Liver (tissue), 9 donors: Measurements from ENCODE around the gene CFAP251. TPM values are rescaled to one million over a fixed set of nuclear protein-coding genes. Genes with fewer than 3 reads are reported as not detected.

ENCODE experiments used
- DNase-seq: peaks from one replicate; pipeline ENCODE4 v3.0.0-alpha.2; 2017; ENCODE audit warnings: low spot score
- H3K27ac ChIP-seq, 2 donors: one replicate each; pipeline ENCODE4 v1.7.0; 2013; ENCODE audit warnings: inconsistent platforms in 2 of 2, low read length in 2 of 2, control low read depth in 1 of 2, low read depth in 1 of 2, mild to moderate bottlenecking in 1 of 2
- H3K27me3 ChIP-seq, 4 donors: one replicate each; pipeline versions ENCODE4 v1.6.1 to v1.7.0; 2013; ENCODE audit warnings: low read length in 3 of 4, inconsistent platforms in 1 of 4, mild to moderate bottlenecking in 1 of 4, moderate library complexity in 1 of 4; ENCODE audit not compliant: control insufficient read depth in 4 of 4, insufficient read depth in 4 of 4
- H3K36me3 ChIP-seq, 4 donors: one replicate each; pipeline versions ENCODE4 v1.6.1 to v1.7.0; 2013; ENCODE audit warnings: low read length in 3 of 4, mild to moderate bottlenecking in 3 of 4, low read depth in 1 of 4, moderate library complexity in 1 of 4; ENCODE audit not compliant: control insufficient read depth in 4 of 4, insufficient read depth in 3 of 4
- H3K4me1 ChIP-seq, 4 donors: one replicate each; pipeline versions ENCODE4 v1.6.1 to v1.7.0; 2013; ENCODE audit warnings: low read length in 3 of 4, mild to moderate bottlenecking in 3 of 4, moderate library complexity in 1 of 4; ENCODE audit not compliant: control insufficient read depth in 4 of 4, insufficient read depth in 4 of 4
- H3K4me3 ChIP-seq, 3 donors: one replicate each; pipeline versions ENCODE4 v1.6.1 to v1.7.0; 2013; ENCODE audit warnings: low read length in 3 of 3, control low read depth in 1 of 3, low read depth in 1 of 3, mild to moderate bottlenecking in 1 of 3
- H3K9ac ChIP-seq, 2 donors: one replicate each; pipeline ENCODE4 v1.7.0; 2013; ENCODE audit warnings: low read length in 2 of 2, mild to moderate bottlenecking in 2 of 2, moderate library complexity in 2 of 2, control low read depth in 1 of 2, low read depth in 1 of 2
- H3K9me3 ChIP-seq, 4 donors: one replicate each; pipeline versions ENCODE4 v1.6.1 to v1.7.0; 2013; ENCODE audit warnings: low read length in 3 of 4; ENCODE audit not compliant: control insufficient read depth in 4 of 4
- ATF3 ChIP-seq: IDR thresholded peaks from 2 replicates; pipeline ENCODE4 v1.6.1; 2016; ENCODE audit warnings: antibody characterized with exemption
- CTCF ChIP-seq: fragments of 150-350 bp; IDR thresholded peaks from 2 replicates; pipeline ENCODE4 v1.5.1; 2017; ENCODE audit warnings: improper control_type of control experiment, low read depth, low read length; ENCODE audit not compliant: missing input control
- EGR1 ChIP-seq, 2 donors: IDR thresholded peaks; 2 replicates each; pipeline ENCODE4 v1.6.1; 2016 to 2018; ENCODE audit warnings: antibody characterized with exemption in 2 of 2, low read depth in 2 of 2
- FOXA1 ChIP-seq: IDR thresholded peaks from 2 replicates; pipeline ENCODE4 v1.6.1; 2016; ENCODE audit warnings: antibody characterized with exemption
- FOXA2 ChIP-seq: IDR thresholded peaks from 2 replicates; pipeline ENCODE4 v1.6.1; 2016; ENCODE audit warnings: antibody characterized with exemption
- GABPA ChIP-seq, 2 donors: IDR thresholded peaks in 1 of 2; conservative IDR thresholded peaks in 1 of 2; 2 replicates each; pipeline ENCODE4 v1.6.1; 2016; ENCODE audit warnings: antibody characterized with exemption in 2 of 2, mild to moderate bottlenecking in 1 of 2, moderate library complexity in 1 of 2
- HNF4A ChIP-seq, 2 donors: conservative IDR thresholded peaks; 2 replicates each; pipeline ENCODE4 v1.6.1; 2016; ENCODE audit warnings: antibody characterized with exemption in 2 of 2, mild to moderate bottlenecking in 2 of 2
- HNF4G ChIP-seq: IDR thresholded peaks from 2 replicates; pipeline ENCODE4 v1.6.1; 2016; ENCODE audit warnings: antibody characterized with exemption
- JUND ChIP-seq, 2 donors: IDR thresholded peaks; 2 replicates each; pipeline ENCODE4 v1.6.1; 2016; ENCODE audit warnings: antibody characterized with exemption in 2 of 2
- MAX ChIP-seq: IDR thresholded peaks from 2 replicates; pipeline ENCODE4 v1.6.1; 2016; ENCODE audit warnings: antibody characterized with exemption
- NR2F2 ChIP-seq: IDR thresholded peaks from 2 replicates; pipeline ENCODE4 v1.6.1; 2016; ENCODE audit warnings: antibody characterized with exemption
- RAD21 ChIP-seq, 2 donors: IDR thresholded peaks; 2 replicates each; pipeline ENCODE4 v1.6.1; 2016; ENCODE audit warnings: antibody characterized with exemption in 2 of 2, mild to moderate bottlenecking in 2 of 2
- REST ChIP-seq: IDR thresholded peaks from 2 replicates; pipeline ENCODE4 v1.6.1; 2016; ENCODE audit warnings: antibody characterized with exemption, mild to moderate bottlenecking
- RXRA ChIP-seq, 2 donors: IDR thresholded peaks; 2 replicates each; pipeline ENCODE4 v1.6.1; 2017 to 2018; ENCODE audit warnings: antibody characterized with exemption in 2 of 2, mild to moderate bottlenecking in 1 of 2
- SP1 ChIP-seq: IDR thresholded peaks from 2 replicates; pipeline ENCODE4 v1.6.1; 2018; ENCODE audit warnings: antibody characterized with exemption, mild to moderate bottlenecking
- TAF1 ChIP-seq: conservative IDR thresholded peaks from 2 replicates; pipeline ENCODE4 v1.6.1; 2016; ENCODE audit warnings: antibody characterized with exemption, mild to moderate bottlenecking
- YY1 ChIP-seq: IDR thresholded peaks from 2 replicates; pipeline ENCODE4 v1.6.1; 2016; ENCODE audit warnings: antibody characterized with exemption, mild to moderate bottlenecking
- ZBTB33 ChIP-seq: IDR thresholded peaks from 2 replicates; pipeline ENCODE4 v1.6.1; 2016; ENCODE audit warnings: antibody characterized with exemption
- WGBS: extraction: QIAGEN DNeasy Blood & Tissue Kit; methylation state at CpG from one replicate; pipeline ENCODE4 v1.1.7; 2013; 5-methylcytosine and 5-hydroxymethylcytosine counted together
- polyA plus RNA-seq, 2 donors: library from polyadenylated mRNA; stranded (reverse) in 1 of 2; unstranded in 1 of 2; fragments of 200-250 nt in 1 of 2; fragments of >200 nt in 1 of 2; fragmentation: Nextera tagmentation in 1 of 2; extraction: Ambion mirVana in 1 of 2; gene quantifications; one replicate each; pipeline versions ENCODE4 v1.2.1 to v1.2.3, GENCODE V29; 2013 to 2015
- total RNA-seq, 2 donors: library from RNA; depleted of rRNA; stranded (reverse); fragments of >200 nt; gene quantifications; one replicate each; pipeline ENCODE4 v1.2.3, GENCODE V29; 2014
- donor health status: healthy.
- donor health status: healthy.
- donor health status: healthy.
- donor health status: healthy.
- donor health status: healthy.

The CFAP251 gene
- total and polyA plus RNA-seq, 4 donors = 1.6 to 4.0 (median 2.0) TPM

GRCh38 chr12:122051231-122051876 is 133.0 kb downstream of the CFAP251 start:
- peak overlapping the region; percentile 71 to 88 for H3K9ac ChIP-seq
- H3K27ac ChIP-seq = peak overlapping the region; percentile 91 to 93
- no peak overlapping the region for H3K4me3 ChIP-seq
- no peaks in the 10 kb centered on the region for H3K9me3 ChIP-seq
- no peaks in the 10 kb centered on the region for H3K27me3 ChIP-seq
- peaks cover 0 to 7% (median 0%) of the 10 kb centered on the region in 4 donors for H3K36me3 ChIP-seq
- DNase-seq = no peak
- TF ChIP-seq ZBTB33 = peak; percentile 38
- TF ChIP-seq CTCF = no peak
- peak; percentile 47 for TF ChIP-seq NR2F2
- TF ChIP-seq RAD21 (IDR thresholded peaks at IDR 0.05) = peak; percentile 33 to 55
- peak; percentile 78 for TF ChIP-seq MAX
- peak in 1 of 2 donors; percentile 61 for TF ChIP-seq GABPA (IDR thresholded peaks at IDR 0.05 in 1 of 2, conservative IDR thresholded peaks at IDR 0.05 in 1 of 2)
- TF ChIP-seq RXRA (IDR thresholded peaks at IDR 0.05) = peak; percentile 98
- peak; percentile 55 to 78 for TF ChIP-seq JUND (IDR thresholded peaks at IDR 0.05)
- TF ChIP-seq FOXA2 = peak; percentile 84
- TF ChIP-seq EGR1 (IDR thresholded peaks at IDR 0.05; ENCODE audit: low read depth in 2 of 2) = peak in 1 of 2 donors; percentile 61
- TF ChIP-seq HNF4G = no peak
- peak; percentile 61 for TF ChIP-seq REST
- peak; percentile 64 for TF ChIP-seq YY1
- TF ChIP-seq FOXA1 = peak; percentile 82
- no peak for TF ChIP-seq TAF1
- peak; percentile 73 to 89 for TF ChIP-seq HNF4A (conservative IDR thresholded peaks at IDR 0.05)
- TF ChIP-seq ATF3 = peak; percentile 58
- peak; percentile 87 for TF ChIP-seq SP1
- H3K4me1 ChIP-seq = peaks cover 2 to 41% (median 22%) of the 10 kb centered on the region in 4 donors
- 16% methylated on average over 14 of the region's 14 CpGs for WGBS
